HG03520 (cell line): ENCODE measurements around the gene CLCNKA.
"Not testable (repeated sequence)": the region's sequence is repeated elsewhere in the genome, so short reads cannot be mapped to it uniquely, and the experiment has no call there.

Experiments
- ATAC-seq: cut with Tn5 transposase; IDR thresholded peaks from one replicate; pipeline ENCODE4 v1.9.1; 2021; ENCODE audit warnings: mild to moderate bottlenecking, moderate library complexity; ENCODE audit not compliant: unreplicated experiment

The CLCNKA gene

DNA sequence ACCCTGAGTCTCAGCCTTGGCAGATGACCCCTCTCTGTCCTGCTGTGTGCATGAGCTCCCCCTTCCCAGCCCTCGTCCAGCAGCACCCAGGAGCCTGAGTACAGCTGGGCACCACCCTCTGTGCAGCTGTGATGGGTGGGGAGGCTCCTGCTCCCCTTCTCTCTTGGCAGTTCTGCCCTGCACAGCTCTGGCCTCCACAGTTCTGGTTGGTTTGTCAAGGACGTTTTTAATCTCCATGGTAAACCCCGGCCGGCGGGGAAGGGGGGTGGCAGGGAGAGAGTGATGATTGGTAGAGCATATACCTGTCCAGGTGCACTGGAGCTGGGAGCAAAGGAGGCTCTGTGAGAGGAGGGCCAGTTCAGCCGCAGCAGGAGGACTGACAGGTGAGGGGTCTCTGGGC, at the start of gene CLCNKA:
CLCNKA (plus strand) TSS at position 356 of the 400 bp plus-strand sequence. CDS start 584 bp downstream, outside the sequence.
- ATAC-seq, result no peak

DNA sequence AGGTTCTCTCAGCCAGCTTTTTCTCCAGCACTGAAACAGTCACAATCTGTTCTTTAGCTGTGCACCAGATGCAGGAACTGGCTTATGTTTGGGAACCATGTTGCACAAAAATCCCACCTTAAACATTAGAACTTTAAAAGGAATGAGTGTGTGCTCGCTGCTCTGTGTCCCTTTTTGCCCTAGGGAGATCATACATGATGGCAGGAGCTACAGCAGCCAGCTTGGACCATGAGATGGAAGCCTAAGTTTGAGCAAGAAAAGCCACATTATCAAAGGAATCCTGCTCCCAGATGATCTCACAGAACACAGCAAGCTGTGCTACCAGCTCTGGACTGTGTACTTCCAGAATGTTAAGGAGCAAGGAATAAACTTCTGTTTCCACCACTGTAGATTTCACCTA, 49.4 kb upstream of the CLCNKA start:
- ATAC-seq, result no peak

DNA sequence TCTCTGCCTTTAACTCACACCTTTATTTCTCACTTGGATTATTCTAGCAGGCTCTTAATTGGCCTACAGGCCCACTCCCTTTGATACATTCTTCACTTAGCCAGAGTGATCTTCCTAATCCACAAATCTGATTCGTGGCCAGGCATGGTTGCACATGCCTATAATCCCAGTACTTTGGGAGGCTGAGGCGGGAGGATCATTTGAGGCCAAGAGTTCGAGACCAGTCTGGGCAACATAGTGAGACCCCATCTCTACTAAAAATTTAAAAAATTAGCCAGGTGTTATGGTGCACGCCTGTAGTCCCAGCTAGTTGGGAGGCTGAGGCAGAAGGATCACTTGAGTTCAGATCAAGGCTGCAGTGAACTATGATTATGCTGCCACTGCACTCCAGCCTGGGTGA, 48.1 kb upstream of the CLCNKA start:
- no peak for ATAC-seq

DNA sequence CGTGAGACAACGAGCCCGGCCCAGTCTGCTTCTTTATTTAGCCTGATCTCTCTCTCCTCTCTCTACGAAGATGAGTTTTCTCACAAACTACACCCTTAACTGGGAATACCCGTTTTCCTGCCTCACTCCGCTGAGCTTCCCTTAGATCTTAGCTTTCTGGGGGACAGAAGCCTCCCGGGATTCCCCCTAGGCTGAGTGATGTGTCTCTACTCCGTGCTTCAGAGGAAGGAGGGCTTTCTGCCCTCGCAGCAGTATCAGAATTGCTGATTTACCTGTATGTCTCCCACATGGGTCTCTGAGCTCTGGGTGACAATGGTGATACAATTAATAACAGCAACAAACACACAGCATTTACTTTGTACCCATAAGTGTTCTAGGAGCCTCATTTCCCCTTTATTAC, 47.0 kb upstream of the CLCNKA start:
- ATAC-seq, result peak; percentile 25

DNA sequence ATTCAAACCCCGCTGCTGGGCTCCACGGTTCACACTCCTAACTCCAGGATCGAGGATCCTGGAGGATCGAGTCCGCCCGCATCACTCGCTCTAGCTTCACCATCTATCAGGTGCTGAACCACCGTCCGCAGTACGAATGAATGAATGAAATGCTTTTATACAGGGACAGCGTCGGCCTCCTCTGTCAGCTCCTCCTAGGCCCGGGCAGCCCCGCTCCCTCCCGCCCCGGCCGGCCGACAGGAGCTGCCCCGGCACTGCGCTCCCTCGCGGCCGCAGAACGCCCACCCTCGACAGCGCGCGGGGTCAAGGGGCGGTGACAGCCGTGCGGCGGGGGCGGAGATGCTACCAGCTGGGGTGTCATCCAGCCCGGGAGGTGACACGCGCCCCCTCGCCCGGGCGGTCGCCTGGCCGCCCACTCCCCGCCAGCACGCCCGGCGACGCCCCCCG, 46.5 kb upstream of the CLCNKA start:
- peak; percentile 44 for ATAC-seq

DNA sequence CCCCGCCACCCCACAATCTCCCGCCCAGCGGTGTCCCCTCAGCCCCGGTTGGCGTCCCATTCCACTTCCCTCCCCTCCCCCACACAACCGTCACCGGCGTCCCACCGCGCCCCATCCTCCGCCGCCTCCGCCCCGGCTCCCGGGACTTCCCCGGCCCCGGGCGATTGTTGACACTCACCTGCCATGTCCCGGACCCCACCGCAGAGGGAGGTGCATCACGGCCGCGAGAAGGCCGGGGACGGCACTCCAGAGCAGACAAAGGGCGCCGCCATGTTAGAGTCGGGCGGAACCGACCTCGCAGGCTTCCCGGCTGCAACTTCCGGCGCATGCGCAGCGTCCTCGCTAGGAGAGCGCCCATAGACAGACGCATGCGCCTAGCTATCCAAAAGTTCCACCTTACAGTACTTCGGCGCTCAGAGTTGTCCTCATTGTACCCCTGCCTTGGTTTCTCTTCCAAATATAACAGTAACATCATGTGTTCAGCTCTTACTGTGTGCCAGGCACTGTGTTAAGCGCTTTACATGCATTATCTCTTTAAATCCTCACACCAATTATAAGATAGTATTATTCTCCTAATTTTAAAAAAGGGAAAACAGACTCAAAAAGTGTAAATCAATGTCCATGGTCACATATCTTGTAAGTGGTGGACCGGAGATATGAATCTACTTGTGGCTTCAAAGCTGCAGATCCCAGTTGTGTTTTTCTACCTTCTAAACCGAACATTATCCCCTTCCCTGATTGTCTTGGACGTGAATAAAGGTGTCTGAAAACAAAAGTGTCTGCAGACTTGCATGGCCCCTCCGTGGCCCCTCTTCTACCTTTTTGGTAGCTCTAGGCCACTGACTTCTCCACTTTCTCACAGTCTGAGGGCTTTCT, 45.8 kb upstream of the CLCNKA start, which contains the start of gene ZBTB17:
ZBTB17 (minus strand) TSS at position 297 of the 876 bp plus-strand sequence. CDS start 27,606 bp downstream, outside the sequence.
- peak; percentile 66 for ATAC-seq

DNA sequence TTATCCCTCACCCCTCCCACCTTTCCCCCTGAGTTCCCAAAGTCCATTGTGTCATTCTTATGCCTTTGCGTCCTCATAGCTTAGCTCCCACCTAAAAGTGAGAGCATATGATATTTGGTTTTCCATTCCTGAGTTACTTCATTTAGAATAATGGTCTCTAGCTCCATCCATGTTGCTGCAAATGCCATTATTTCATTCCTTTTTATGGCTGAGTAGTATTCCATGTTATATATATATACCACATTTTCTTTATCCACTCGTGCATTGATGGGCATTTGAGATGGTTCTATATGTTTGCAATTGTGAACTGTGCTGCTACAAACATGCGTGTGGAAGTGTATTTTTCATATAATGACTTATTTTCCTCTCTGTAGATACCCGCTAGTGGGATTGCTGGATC, 43.9 kb upstream of the CLCNKA start:
- not testable (repeated sequence) for ATAC-seq

DNA sequence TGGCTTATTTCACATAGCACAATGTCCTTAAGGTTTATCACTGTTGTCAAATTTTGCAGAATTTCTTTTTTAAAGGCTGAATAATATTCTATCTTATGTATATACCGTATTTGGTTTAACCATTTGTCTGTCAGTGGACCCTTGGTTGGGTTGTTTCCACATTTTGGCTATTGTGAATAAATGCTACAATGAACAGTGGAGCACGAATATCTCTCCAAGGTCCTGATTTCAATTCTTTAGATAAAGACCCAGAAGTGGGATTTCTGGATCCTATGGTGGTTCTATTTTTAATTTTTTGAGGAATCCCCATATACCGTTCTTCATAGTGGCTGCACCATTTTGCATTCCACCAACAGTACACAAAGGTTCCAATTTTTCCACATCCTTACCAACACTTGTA, 40.2 kb upstream of the CLCNKA start:
- ATAC-seq, result no peak

DNA sequence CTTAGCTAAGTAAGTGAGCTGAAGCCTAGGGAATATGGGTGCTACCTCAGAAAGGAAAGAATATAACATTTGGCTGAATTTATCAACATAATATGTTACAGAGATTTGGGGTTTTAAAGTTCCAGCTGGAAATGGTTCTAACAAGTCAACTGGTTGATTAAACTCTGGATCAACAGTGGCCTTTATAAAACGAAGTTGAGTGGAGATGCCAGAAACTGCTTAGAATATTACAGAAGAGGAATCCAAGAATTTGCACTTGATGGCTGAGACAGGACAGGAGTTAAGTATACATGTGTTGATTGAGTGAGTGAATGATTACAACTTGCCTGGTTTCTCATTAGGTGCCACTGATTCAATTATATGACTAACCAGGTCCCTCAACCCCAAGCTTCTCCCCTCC, 38.6 kb upstream of the CLCNKA start:
- ATAC-seq, result no peak

DNA sequence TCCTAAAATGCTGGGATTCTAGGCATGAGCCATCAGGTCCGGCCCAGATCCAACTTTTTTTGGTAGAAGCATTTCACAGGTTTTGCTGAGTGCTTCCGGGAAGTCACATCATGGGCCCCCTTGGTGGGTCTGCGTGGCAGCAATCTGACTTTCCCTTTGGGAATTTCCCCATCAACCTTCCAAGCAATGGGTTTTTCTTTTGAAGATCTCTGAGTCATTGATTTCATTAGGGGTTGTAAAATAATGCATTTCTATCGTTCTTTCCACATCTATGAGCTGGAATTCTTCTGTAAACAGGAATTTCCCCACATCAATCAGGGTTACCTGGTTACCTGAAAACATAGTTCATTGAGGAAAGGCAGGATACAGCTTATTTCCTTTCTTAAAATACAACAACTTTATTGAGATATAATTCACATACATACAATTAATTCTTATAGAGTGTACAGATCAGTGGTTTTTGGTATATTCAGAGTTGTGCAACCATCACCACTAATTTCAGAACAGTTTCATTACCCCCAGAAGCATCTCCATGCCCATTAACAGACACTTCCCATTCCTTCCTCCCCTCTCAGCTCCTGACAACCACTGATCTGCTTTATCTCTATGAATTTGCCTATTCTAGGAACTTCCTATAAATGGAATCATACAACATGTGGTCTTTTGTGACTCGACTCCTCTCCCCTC, 36.1 kb upstream of the CLCNKA start:
- ATAC-seq, result no peak

DNA sequence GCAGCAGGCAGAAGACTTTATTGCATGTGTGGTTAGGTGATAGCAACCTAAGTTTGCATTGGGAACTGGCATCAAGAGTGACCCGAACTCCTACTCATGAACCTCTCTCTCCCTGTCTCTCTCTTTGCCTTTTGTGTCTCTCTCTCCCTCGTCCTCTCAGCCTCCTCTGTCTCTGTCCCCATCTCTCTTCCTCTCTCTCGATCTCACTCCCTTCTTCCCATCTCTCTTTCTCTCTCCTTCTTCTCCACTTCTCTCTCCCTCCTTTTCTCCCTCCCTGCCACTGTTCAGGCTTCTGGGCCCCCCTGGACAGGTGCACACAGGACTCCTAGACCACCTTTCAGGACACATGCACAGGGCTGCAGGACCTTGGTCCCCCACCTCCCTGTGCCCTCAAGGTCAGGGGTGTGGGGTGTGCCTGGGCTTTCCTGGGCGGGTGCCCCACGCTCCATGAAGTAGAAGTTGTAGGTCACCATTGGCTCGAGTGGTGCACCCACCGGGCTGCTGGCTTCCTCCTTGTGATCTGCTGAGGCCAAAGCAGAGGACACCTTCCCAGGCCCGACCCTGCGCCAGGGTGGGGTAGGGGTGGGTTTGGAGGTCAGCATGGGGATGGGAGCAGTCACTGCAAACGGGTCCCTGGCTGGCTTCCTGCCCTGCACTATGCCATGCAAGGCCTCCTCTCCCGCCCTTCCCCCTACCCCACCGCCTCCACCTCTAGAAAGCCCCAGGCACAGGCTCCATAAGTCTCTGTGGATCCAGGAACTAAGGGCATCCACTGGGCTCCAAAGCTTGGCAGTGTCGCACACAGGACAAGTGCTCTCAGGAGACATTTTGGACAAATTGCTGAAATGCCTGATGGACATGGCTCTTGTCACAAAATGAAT, 32.7 kb upstream of the CLCNKA start:
- ATAC-seq, result no peak

DNA sequence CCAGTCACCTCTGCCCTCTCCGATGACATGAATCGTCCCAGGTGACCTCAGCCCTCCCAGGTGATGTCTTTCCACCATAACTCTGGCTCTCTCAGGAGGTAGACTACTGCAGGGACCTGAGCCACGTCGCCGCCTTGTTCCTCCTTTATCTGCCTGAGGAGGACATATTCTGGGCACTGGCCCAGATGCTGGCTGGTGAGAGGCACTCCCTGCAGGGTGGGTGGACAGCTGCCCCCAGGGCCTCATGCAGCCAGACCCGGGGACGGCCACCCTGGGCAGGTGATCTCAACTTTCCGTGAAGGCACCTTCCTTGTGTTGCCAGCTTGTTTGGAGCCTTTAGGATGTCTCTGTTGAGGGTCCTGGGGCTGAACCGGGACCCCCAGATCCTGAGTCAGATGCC, 32.1 kb upstream of the CLCNKA start:
- no peak for ATAC-seq

DNA sequence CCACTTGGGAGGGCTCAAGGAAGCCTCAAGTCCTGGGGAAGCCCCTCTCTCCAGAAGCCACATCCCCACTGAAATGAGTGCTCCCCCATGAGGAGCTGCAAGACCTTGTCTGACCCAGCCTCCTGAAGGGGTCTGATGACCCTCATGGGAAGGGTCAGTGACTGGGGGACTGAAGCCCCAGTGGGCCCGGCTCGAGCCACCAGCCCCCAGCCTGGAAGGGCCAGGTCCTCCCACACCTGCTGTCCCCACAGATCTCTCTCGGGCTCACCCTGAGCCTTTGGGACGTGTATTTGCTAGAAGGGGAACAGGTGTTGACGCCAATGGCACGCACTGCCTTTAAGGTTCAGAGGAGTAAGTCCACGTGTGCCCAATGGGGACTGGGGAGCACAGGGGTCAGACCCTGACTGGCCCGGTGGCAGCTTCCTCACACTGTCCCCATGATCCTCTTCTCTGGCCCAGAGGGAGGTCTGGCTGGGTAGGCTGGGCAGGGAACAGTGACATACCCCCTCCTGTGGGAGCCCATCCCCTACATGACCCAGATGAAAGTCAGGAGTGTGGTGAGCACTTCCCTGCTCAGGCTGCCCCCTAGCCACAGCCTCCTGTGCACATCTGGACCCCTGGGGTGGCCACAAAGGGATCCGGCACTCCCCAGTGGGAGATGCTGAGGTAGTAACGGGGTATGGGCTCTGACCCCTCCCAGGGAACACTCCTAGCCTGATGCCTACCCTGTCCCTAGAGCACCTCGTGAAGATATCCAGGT, 30.2 kb upstream of the CLCNKA start:
- no peak for ATAC-seq

DNA sequence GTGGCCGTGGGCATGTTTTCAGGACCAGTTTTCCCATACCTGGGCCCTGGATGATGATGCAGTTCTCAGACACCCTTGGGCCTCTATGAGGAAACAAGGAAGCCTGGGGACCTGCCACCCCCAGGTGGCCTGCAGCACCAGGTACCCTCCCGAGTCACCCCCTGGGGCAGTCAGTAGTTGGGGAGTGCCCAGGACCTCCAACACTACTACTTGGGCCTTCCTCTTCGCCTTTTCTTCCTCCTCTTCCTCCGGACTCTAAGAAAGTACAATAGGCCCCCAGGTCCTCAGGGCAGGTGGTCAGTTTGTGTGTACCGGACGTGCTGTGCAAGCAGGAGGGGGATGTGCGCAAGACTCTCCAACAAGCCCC, 29.7 kb upstream of the CLCNKA start:
- ATAC-seq, result no peak

DNA sequence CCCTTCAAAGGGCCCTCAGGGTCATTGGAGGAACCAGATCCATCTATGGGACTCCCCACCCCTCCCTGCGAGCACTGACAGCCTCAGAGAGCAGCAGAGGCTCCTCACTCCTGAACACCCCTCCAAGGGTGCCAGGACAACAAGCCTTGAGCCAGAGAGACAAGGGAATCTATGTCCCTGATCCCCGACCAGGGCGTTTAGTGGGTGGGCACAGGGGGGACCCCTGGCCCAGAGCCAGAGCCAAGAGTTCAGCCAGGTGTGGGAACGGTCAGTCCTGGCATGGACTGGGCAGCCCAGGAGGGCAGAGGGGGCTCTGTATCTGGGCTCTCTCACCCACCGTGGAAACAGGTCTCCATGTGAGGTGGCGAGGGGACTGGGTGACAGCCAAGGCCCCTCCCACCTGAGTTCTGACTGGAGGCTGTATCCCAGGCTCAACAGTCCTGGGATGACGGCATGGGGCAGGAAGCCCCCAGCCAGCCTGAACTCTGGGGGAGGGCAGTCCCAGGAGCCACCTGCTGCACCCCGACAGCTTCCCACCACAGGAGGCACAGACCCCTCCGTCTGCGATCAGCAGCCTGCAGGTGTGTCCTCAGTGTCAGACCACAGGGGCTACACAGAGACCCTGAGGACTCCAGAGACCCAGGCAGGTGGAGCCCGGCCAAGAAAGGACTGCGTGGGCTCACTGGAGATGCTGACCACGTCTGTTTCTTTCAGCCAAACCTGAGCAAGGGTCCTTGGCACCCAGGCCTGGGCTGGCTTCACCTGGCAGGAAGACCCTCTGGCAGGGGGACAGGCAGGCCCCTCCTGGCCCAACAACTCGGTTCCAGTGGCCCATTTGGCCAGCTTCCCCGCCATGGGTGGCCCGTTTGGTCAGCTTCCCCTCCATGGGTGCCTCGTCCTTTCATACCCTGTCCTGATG, 29.0 kb upstream of the CLCNKA start:
- no peak for ATAC-seq

DNA sequence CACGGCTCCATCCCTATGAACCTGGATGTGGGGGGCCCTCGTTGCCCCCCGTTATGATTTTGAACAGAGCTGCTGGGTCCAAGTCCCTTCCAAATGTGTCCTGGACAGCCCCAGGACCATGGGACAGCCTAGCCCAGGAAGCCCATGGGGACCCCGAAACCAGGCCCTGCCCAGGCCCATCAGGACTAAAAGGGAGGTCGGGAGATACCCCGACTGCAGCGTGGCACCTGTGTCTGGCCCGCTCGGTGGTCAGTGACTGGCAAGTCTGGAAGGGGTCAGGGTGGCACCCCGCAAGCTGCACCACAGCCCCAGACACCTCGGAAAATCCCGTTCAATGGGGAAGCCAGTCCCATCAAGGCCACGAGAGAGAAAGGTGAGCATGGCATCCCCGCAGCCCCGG, 28.2 kb upstream of the CLCNKA start:
- ATAC-seq, result no peak

DNA sequence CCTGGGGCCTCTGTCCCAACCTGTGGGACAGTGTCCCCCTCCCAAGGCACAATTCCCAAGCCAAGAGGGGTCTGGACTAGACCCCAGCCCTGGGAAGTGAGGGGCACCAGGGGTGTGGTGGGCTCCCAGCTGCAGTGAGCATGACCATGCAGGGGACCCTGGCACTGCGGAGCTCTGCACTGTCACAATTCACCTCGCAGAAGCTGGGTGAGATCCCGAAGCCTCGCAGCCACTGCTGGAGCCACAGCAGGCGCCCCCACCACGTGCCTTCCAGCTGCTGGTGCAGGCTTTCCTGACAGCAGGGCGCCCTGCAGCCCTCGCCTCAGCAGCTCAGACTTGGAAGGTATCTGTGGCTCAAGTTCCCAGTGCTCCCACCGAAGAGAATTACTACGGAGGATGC, 27.8 kb upstream of the CLCNKA start:
- no peak for ATAC-seq

DNA sequence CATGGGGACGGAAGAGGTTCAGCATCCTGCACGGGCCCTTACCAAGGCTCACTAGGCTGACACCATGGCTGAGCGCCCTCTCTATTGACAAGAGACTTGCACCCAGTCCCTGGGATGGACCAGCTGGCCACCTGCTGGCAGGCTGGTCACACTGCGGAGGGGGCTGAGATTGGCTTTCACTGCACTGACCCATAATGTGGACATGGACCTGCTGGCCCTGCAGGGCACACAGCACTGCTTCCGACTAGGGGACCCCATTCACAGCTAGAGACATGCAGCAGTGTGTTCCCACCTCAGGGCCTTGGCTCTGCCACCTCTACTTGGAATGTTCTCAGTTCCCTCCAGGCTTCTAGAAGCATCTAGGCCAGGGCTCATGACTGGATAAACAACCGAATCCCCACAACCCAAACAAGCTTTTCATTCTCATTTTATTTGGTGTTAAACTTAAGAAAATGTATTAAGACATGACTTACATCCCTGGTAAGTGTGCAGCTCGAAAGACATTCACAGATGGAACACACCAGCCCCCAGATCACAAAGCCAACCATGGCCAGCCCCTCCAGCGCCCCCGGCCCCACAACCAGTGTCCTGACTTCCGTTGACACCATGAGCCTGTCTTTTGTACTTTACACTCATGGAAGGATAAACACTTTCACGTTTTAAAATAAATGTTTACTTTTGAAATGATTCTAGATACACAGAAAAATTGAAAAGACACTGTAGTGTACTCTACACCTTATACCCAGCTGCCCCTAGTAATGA, 27.1 kb upstream of the CLCNKA start:
- no peak for ATAC-seq
